Endothelial cell of umbilical vein (primary cell): ENCODE results near the gene NHSL2. TPM values are rescaled to one million over a fixed set of nuclear protein-coding genes. Genes with fewer than 3 reads are reported as not detected.

Source experiments
- BruUV-seq: library from RNA; stranded (reverse); fragments of 400-500 nt; replicated peaks from 2 replicates; lab custom pipeline; 2021; lab: Mats Ljungman, UMichigan
- CTCF ChIA-PET: fragments of 300-600, 350-600 bp; sonication (Branson Sonifier 250); formaldehyde crosslinking; loops from one replicate; lab custom pipeline; 2021; ENCODE audit warnings: antibody characterized with exemption, inconsistent platforms; lab: Charles Lee
- POLR2A ChIA-PET: fragments of 300-600, 350-600 bp; sonication (Branson Sonifier 250); formaldehyde crosslinking; loops from one replicate; lab custom pipeline; 2021; ENCODE audit warnings: antibody characterized with exemption, inconsistent platforms; lab: Charles Lee
- DNase-seq: peaks from one replicate; pipeline ENCODE4 v3.0.0-alpha.2; 2011; ENCODE audit warnings: low read depth, low spot score
- FAIRE-seq: peaks from 2 replicates; lab custom pipeline; 2011; peaks lifted over from hg19 to GRCh38; lab: Jason Lieb, UNC
- H2AFZ ChIP-seq: 2 replicates; pipeline ENCODE4 v1.6.0; 2012; ENCODE audit warnings: low read depth, low read length, control low read depth, inconsistent platforms
- H3K27ac ChIP-seq: 2 replicates; pipeline ENCODE4 v1.5.1; 2011; ENCODE audit warnings: low read depth, mild to moderate bottlenecking, control low read depth, low read length, moderate library complexity; ENCODE audit not compliant: insufficient read depth
- H3K27me3 ChIP-seq, 2 experiments: 2 replicates each; pipeline versions ENCODE4 v1.6.0 to v1.6.1; 2011; ENCODE audit warnings: low read length in 2 of 2, mixed read lengths in 1 of 2; ENCODE audit not compliant: control insufficient read depth in 2 of 2, insufficient read depth in 2 of 2
- H3K36me3 ChIP-seq, 2 experiments: 2 replicates in 1 of 2; 3 replicates in 1 of 2; pipeline ENCODE4 v1.5.1; 2011; ENCODE audit warnings: low read length in 2 of 2, mild to moderate bottlenecking in 1 of 2, moderate library complexity in 1 of 2; ENCODE audit not compliant: control insufficient read depth in 2 of 2, insufficient read depth in 2 of 2; ENCODE audit errors: extremely low read depth in 1 of 2
- H3K4me1 ChIP-seq: 3 replicates; pipeline ENCODE4 v1.5.1; 2011; ENCODE audit warnings: mild to moderate bottlenecking, low read length; ENCODE audit not compliant: control insufficient read depth, insufficient read depth; ENCODE audit errors: extremely low read depth
- H3K4me2 ChIP-seq: 2 replicates; pipeline ENCODE4 v1.6.1; 2011; ENCODE audit warnings: low read length, control low read depth, mixed read lengths; ENCODE audit not compliant: insufficient read depth
- H3K4me3 ChIP-seq, 3 experiments: fragments of 200-600 bp in 1 of 3; sonication (generic), shearing (Covaris generic) in 1 of 3; replicated peaks in 1 of 3; 2 replicates each; pipeline ENCODE4 v1.5.1; 2011 to 2016; ENCODE audit warnings: control low read depth in 3 of 3, low read length in 3 of 3, mild to moderate bottlenecking in 2 of 3, inconsistent platforms in 1 of 3, low read depth in 1 of 3, moderate library complexity in 1 of 3; ENCODE audit not compliant: insufficient read depth in 1 of 3
- H3K79me2 ChIP-seq: 2 replicates; pipeline ENCODE4 v1.6.0; 2012; ENCODE audit warnings: low read length, inconsistent platforms; ENCODE audit not compliant: control insufficient read depth, insufficient read depth
- H3K9ac ChIP-seq: replicated peaks from 2 replicates; pipeline ENCODE3; 2011; ENCODE audit warnings: low read length, control low read depth; ENCODE audit not compliant: insufficient read depth; ENCODE audit errors: extremely low read depth
- H3K9me1 ChIP-seq: replicated peaks from 3 replicates; pipeline ENCODE4 v1.6.0; 2011; ENCODE audit warnings: mild to moderate bottlenecking, low read length; ENCODE audit not compliant: control insufficient read depth, insufficient read depth; ENCODE audit errors: extremely low read depth
- H3K9me3 ChIP-seq: replicated peaks from 2 replicates; pipeline ENCODE4 v1.5.1; 2012; ENCODE audit warnings: low read length, inconsistent platforms; ENCODE audit not compliant: control insufficient read depth, insufficient read depth
- H4K20me1 ChIP-seq: replicated peaks from 2 replicates; pipeline ENCODE3; 2011; ENCODE audit warnings: mild to moderate bottlenecking, low read length; ENCODE audit not compliant: control insufficient read depth, insufficient read depth; ENCODE audit errors: extremely low read depth
- EZH2 ChIP-seq: IDR thresholded peaks from 2 replicates; pipeline ENCODE4 v1.6.1; 2012; ENCODE audit warnings: borderline replicate concordance, low read depth, mild to moderate bottlenecking, moderate library complexity, low read length, inconsistent platforms; ENCODE audit not compliant: severe bottlenecking
- FOS ChIP-seq: IDR thresholded peaks from 2 replicates; pipeline ENCODE4 v1.6.1; 2011; ENCODE audit warnings: mild to moderate bottlenecking, low read length, moderate library complexity, borderline replicate concordance; ENCODE audit not compliant: insufficient read depth
- GATA2 ChIP-seq: IDR thresholded peaks from 2 replicates; pipeline ENCODE4 v1.7.0; 2011; ENCODE audit warnings: low read depth, mild to moderate bottlenecking, moderate library complexity, mixed read lengths, low read length; ENCODE audit not compliant: insufficient read length, insufficient read depth
- JUN ChIP-seq: IDR thresholded peaks from 2 replicates; pipeline ENCODE4 v1.6.1; 2011; ENCODE audit warnings: borderline replicate concordance, low read depth; ENCODE audit not compliant: insufficient read length, insufficient read depth
- MYC ChIP-seq: IDR thresholded peaks from one replicate; pipeline ENCODE4 v1.6.1; 2011; ENCODE audit warnings: mild to moderate bottlenecking, low read depth, low read length
- POLR2A ChIP-seq: IDR thresholded peaks from 2 replicates; pipeline ENCODE4 v1.6.1; 2012; ENCODE audit warnings: low read depth, mild to moderate bottlenecking, control low read depth, low read length
- POLR2AphosphoS5 ChIP-seq: IDR thresholded peaks from 2 replicates; pipeline ENCODE4 v1.6.1; 2012; ENCODE audit warnings: low read depth, mild to moderate bottlenecking, control low read depth, low read length, moderate library complexity; ENCODE audit not compliant: insufficient read depth
- dilution Hi-C: fragments of 300-500 bp; cut with MboI; formaldehyde crosslinking; loops from one replicate; pipeline ENCODE4 v1.15.0; 2019; ENCODE audit warnings: low sequenced_read_pairs; ENCODE audit not compliant: extremely low pct_ligation_motif_present
- intact Hi-C: fragments of 100-400 bp; cut with micrococcal nuclease; formaldehyde crosslinking; loops from one replicate; pipeline ENCODE4 v1.10.0; 2022
- polyA plus RNA-seq, 4 experiments: library from polyadenylated mRNA; depleted of rRNA in 3 of 4; stranded (reverse) in 3 of 4; unstranded in 1 of 4; fragments of >200 nt; gene quantifications; 2 replicates each; pipeline versions ENCODE4 v1.2.1 to v1.2.3, GENCODE V29; 2011 to 2012; ENCODE audit warnings: missing spikeins in 1 of 4
- total RNA-seq: library from RNA; stranded (reverse); gene quantifications from 2 replicates; pipeline ENCODE4 v1.2.3, GENCODE V29; 2021
- TF ChIP-seq, protein P1 (sequence below): IDR thresholded peaks from 2 replicates; pipeline ENCODE4 v1.6.1; 2011; ENCODE audit not compliant: insufficient read depth, insufficient read length
- TF ChIP-seq, protein P2 (sequence below), 2 donors: IDR thresholded peaks; 1 replicate in 1 of 2; 2 replicates in 1 of 2; pipeline ENCODE4 v1.5.1; 2011; ENCODE audit warnings: low read length in 2 of 2, mild to moderate bottlenecking in 2 of 2, moderate library complexity in 2 of 2, control low read depth in 1 of 2, inconsistent platforms in 1 of 2, low read depth in 1 of 2; ENCODE audit not compliant: insufficient read depth in 1 of 2; ENCODE audit errors: extremely low read depth in 1 of 2

Gene NHSL2
- total and polyA plus RNA-seq, 2 donors (not counting 3 experiments of a cell fraction or from before 2014, with no cell fraction given), result 23.5 to 49.9 TPM

DNA sequence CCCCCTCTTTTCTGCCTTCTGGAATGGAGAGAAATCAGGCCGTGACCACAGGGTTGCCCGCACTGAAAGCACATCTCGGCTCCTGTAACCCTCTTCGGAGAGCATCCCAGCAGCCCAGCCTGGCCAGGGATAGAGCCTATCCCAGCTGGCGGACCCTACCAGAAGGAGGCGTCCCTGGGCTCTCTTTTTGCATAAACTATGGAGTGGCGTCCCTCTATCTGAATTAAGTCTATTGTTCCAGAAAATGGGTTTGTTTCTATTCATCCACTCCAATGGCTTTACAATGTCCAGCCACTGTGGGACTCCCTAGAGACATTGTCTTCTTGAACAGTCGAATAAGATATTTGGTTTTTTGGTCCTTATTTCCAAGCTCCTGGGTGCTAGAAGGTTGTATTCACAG is 689 bp upstream of the NHSL2 start:
- FAIRE-seq (peak; percentile 18), DNase-seq (no peak)
- Histone ChIP-seq H3K9me3 (no peaks in the 10 kb centered on the region), H2AFZ (no peak overlapping the region), H3K79me2 (no peaks in the 10 kb centered on the region), H3K4me3 (no peak overlapping the region), H3K4me1 (no peaks in the 10 kb centered on the region), H3K27ac (no peak overlapping the region), H3K9ac (no peak overlapping the region), H3K36me3 (no peaks in the 10 kb centered on the region), H4K20me1 (no peaks in the 10 kb centered on the region), H3K4me2 (no peak overlapping the region), H3K27me3 (peaks cover 25 to 37% of the 10 kb centered on the region in 2 experiments), H3K9me1 (no peaks in the 10 kb centered on the region)
- ChIA-PET POLR2A (no interaction called here), CTCF (interaction anchor here (0.8 to 1.5 kb wide), 3 partner anchors 28 to 544 kb away, joined by 3 read pairs; partner anchors contain the start of gene RTL5)
- intact Hi-C loops, result loop anchor here (1.0 kb wide), 1 partner anchor 216 kb away; no protein-coding TSS in a partner anchor
- dilution Hi-C loops, result no loop called here
- BruUV-seq, result no TSS peak
- TF ChIP-seq, protein P1, sequence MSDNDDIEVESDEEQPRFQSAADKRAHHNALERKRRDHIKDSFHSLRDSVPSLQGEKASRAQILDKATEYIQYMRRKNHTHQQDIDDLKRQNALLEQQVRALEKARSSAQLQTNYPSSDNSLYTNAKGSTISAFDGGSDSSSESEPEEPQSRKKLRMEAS, result no peak
- TF ChIP-seq FOS (no peak), POLR2A (no peak), GATA2 (no peak), EZH2 (no peak), JUN (no peak), POLR2AphosphoS5 (no peak), MYC (no peak)
- TF ChIP-seq, protein P2, sequence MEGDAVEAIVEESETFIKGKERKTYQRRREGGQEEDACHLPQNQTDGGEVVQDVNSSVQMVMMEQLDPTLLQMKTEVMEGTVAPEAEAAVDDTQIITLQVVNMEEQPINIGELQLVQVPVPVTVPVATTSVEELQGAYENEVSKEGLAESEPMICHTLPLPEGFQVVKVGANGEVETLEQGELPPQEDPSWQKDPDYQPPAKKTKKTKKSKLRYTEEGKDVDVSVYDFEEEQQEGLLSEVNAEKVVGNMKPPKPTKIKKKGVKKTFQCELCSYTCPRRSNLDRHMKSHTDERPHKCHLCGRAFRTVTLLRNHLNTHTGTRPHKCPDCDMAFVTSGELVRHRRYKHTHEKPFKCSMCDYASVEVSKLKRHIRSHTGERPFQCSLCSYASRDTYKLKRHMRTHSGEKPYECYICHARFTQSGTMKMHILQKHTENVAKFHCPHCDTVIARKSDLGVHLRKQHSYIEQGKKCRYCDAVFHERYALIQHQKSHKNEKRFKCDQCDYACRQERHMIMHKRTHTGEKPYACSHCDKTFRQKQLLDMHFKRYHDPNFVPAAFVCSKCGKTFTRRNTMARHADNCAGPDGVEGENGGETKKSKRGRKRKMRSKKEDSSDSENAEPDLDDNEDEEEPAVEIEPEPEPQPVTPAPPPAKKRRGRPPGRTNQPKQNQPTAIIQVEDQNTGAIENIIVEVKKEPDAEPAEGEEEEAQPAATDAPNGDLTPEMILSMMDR (IDR thresholded peaks at IDR 0.05; ENCODE audit: extremely low read depth in 1 of 2, insufficient read depth in 1 of 2, low read depth in 1 of 2, low read length in 2 of 2), result no peak
